ENCODE results near the gene DLX2. TPM values are rescaled to one million over a fixed set of nuclear protein-coding genes. Genes with fewer than 3 reads are reported as not detected.

DLX2 gene
- polyA plus RNA-seq, 1 donor from 2014 or later, result 7.7 TPM

DNA sequence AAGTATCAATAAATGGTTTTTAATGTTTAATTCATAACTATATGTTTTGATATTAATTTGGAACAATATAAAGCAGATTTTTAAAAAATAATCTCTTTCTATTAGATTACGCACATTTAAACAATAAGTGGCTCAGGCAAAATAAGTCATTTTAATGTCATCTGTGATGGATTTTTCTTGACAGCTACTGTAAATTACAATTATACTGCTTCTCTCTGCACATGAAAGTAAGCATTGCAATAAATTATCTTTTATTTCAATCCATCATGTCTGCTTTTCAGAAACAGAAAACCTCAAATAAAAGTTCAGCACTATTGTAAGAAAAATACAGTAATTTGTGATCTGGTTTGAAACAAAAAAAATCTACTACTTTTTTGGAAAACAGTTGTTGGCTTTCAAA is 28.4 kb downstream of the DLX2 start:
- Histone ChIP-seq H3K9me2 (ENCODE audit: insufficient read depth, low read length) (no peaks in the 10 kb centered on the region), H4K20me1 (ENCODE audit: insufficient read depth) (no peaks in the 10 kb centered on the region), H3K9ac (ENCODE audit: low read length) (peak overlapping the region; percentile 8), H3K9me3 (ENCODE audit: low read length) (no peaks in the 10 kb centered on the region), H3K4me3 (ENCODE audit: low read length) (no peak overlapping the region), H2AFZ (ENCODE audit: low read depth, low read length) (no peak overlapping the region), H3K36me3 (ENCODE audit: insufficient read depth, low read length) (no peaks in the 10 kb centered on the region), H3F3A (ENCODE audit: insufficient read depth, low read length, poor library complexity, severe bottlenecking) (peaks cover 11% of the 10 kb centered on the region), H3K4me2 (ENCODE audit: low read length) (peak overlapping the region; percentile 18), H3K27ac (ENCODE audit: low read length) (peak overlapping the region; percentile 81), H3K79me2 (replicated peaks; ENCODE audit: insufficient read depth, low read length) (peaks cover 30% of the 10 kb centered on the region), H3K27me3 (ENCODE audit: insufficient read depth, low read depth, low read length) (no peaks in the 10 kb centered on the region)
- TF ChIP-seq TAF1 (IDR thresholded peaks at IDR 0.05; ENCODE audit: low read depth) (no peak), POLR2AphosphoS5 (IDR thresholded peaks at IDR 0.05) (peak; percentile 44), EZH2 (IDR thresholded peaks at IDR 0.05; ENCODE audit: borderline replicate concordance, insufficient read depth, low read length, poor library complexity, severe bottlenecking) (no peak), EP300 (conservative IDR thresholded peaks at IDR 0.05; ENCODE audit: poor library complexity, severe bottlenecking) (peak; percentile 36), MXI1 (conservative IDR thresholded peaks at IDR 0.05; ENCODE audit: poor library complexity, severe bottlenecking) (no peak), RAD21 (conservative IDR thresholded peaks at IDR 0.05) (no peak), SMC3 (conservative IDR thresholded peaks at IDR 0.05; ENCODE audit: poor library complexity) (no peak)
- TF ChIP-seq, protein P1, sequence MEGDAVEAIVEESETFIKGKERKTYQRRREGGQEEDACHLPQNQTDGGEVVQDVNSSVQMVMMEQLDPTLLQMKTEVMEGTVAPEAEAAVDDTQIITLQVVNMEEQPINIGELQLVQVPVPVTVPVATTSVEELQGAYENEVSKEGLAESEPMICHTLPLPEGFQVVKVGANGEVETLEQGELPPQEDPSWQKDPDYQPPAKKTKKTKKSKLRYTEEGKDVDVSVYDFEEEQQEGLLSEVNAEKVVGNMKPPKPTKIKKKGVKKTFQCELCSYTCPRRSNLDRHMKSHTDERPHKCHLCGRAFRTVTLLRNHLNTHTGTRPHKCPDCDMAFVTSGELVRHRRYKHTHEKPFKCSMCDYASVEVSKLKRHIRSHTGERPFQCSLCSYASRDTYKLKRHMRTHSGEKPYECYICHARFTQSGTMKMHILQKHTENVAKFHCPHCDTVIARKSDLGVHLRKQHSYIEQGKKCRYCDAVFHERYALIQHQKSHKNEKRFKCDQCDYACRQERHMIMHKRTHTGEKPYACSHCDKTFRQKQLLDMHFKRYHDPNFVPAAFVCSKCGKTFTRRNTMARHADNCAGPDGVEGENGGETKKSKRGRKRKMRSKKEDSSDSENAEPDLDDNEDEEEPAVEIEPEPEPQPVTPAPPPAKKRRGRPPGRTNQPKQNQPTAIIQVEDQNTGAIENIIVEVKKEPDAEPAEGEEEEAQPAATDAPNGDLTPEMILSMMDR (IDR thresholded peaks at IDR 0.05; ENCODE audit: poor library complexity, severe bottlenecking), result no peak
- TF ChIP-seq, protein P2, sequence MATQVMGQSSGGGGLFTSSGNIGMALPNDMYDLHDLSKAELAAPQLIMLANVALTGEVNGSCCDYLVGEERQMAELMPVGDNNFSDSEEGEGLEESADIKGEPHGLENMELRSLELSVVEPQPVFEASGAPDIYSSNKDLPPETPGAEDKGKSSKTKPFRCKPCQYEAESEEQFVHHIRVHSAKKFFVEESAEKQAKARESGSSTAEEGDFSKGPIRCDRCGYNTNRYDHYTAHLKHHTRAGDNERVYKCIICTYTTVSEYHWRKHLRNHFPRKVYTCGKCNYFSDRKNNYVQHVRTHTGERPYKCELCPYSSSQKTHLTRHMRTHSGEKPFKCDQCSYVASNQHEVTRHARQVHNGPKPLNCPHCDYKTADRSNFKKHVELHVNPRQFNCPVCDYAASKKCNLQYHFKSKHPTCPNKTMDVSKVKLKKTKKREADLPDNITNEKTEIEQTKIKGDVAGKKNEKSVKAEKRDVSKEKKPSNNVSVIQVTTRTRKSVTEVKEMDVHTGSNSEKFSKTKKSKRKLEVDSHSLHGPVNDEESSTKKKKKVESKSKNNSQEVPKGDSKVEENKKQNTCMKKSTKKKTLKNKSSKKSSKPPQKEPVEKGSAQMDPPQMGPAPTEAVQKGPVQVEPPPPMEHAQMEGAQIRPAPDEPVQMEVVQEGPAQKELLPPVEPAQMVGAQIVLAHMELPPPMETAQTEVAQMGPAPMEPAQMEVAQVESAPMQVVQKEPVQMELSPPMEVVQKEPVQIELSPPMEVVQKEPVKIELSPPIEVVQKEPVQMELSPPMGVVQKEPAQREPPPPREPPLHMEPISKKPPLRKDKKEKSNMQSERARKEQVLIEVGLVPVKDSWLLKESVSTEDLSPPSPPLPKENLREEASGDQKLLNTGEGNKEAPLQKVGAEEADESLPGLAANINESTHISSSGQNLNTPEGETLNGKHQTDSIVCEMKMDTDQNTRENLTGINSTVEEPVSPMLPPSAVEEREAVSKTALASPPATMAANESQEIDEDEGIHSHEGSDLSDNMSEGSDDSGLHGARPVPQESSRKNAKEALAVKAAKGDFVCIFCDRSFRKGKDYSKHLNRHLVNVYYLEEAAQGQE (IDR thresholded peaks at IDR 0.05; ENCODE audit: borderline replicate concordance), result no peak

DNA sequence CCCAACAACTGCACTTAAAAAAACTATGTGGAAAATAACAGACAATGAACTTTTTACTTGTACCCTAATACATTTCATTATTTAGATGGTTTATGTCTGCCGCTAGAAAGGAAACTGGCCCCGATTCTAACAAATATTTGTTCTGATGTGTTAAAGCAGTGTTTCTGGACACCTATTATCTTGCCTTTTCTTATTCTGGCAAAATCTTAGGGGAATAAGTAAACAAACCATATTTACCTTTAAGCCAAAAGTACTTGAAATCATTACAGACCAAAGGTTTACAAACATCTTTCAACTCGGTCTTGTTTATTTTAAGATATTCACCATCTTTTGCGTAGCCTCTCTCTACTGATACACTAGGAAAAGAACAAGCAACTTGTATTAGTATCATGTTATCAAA is 29.2 kb downstream of the DLX2 start:
- no peak overlapping the region for H2AFZ ChIP-seq (ENCODE audit: low read depth, low read length)
- TF ChIP-seq, protein P1 (IDR thresholded peaks at IDR 0.05; ENCODE audit: poor library complexity, severe bottlenecking), result no peak
- no peak for TF ChIP-seq EZH2 (IDR thresholded peaks at IDR 0.05; ENCODE audit: borderline replicate concordance, insufficient read depth, low read length, poor library complexity, severe bottlenecking)
- no peak for TF ChIP-seq EP300 (conservative IDR thresholded peaks at IDR 0.05; ENCODE audit: poor library complexity, severe bottlenecking)
- TF ChIP-seq, protein P2 (IDR thresholded peaks at IDR 0.05; ENCODE audit: borderline replicate concordance), result no peak
- TF ChIP-seq MXI1 (conservative IDR thresholded peaks at IDR 0.05; ENCODE audit: poor library complexity, severe bottlenecking), result no peak
- TF ChIP-seq RAD21 (conservative IDR thresholded peaks at IDR 0.05), result no peak
- TF ChIP-seq SMC3 (conservative IDR thresholded peaks at IDR 0.05; ENCODE audit: poor library complexity), result no peak
- no peak for TF ChIP-seq TAF1 (IDR thresholded peaks at IDR 0.05; ENCODE audit: low read depth)
- no peak for TF ChIP-seq POLR2AphosphoS5 (IDR thresholded peaks at IDR 0.05)
- no peaks in the 10 kb centered on the region for H3K27me3 ChIP-seq (ENCODE audit: insufficient read depth, low read depth, low read length)
- peak overlapping the region; percentile 81 for H3K27ac ChIP-seq (ENCODE audit: low read length)
- H3K9ac ChIP-seq (ENCODE audit: low read length), result peak overlapping the region; percentile 46
- no peaks in the 10 kb centered on the region for H4K20me1 ChIP-seq (ENCODE audit: insufficient read depth)
- H3K4me3 ChIP-seq (ENCODE audit: low read length), result peak overlapping the region; percentile 46
- H3K79me2 ChIP-seq (replicated peaks; ENCODE audit: insufficient read depth, low read length), result peaks cover 26% of the 10 kb centered on the region
- H3K9me3 ChIP-seq (ENCODE audit: low read length), result no peaks in the 10 kb centered on the region
- no peaks in the 10 kb centered on the region for H3K36me3 ChIP-seq (ENCODE audit: insufficient read depth, low read length)
- H3F3A ChIP-seq (ENCODE audit: insufficient read depth, low read length, poor library complexity, severe bottlenecking), result peaks cover 11% of the 10 kb centered on the region
- H3K4me2 ChIP-seq (ENCODE audit: low read length), result no peak overlapping the region
- H3K9me2 ChIP-seq (ENCODE audit: insufficient read depth, low read length), result no peaks in the 10 kb centered on the region

Data from neural cell (in vitro differentiated cells).